MM.1S (cell line): ENCODE results near the gene NSMF.

ENCODE experiments used
- EZH2 ChIP-seq: fragments of 300-600 bp; sonication (generic); optimal IDR thresholded peaks from 2 replicates; pipeline ENCODE3; 2017; ENCODE audit warnings: low read depth, mild to moderate bottlenecking, antibody characterized with exemption, low read length, mixed read lengths
- EZH2phosphoT487 ChIP-seq: fragments of 300-600 bp; sonication (generic); IDR thresholded peaks from 2 replicates; pipeline ENCODE4 v1.6.1; 2018; ENCODE audit warnings: antibody characterized with exemption, low read length
- TF ChIP-seq, protein P1 (sequence below): fragments of 300-600 bp; sonication (generic); IDR thresholded peaks from 2 replicates; pipeline ENCODE4 v1.5.1; 2016; ENCODE audit warnings: antibody characterized with exemption, low read length, mixed read lengths

GRCh38 chr9:137457406-137458193, 1.5 kb downstream of the NSMF start:
- TF ChIP-seq, protein P1, sequence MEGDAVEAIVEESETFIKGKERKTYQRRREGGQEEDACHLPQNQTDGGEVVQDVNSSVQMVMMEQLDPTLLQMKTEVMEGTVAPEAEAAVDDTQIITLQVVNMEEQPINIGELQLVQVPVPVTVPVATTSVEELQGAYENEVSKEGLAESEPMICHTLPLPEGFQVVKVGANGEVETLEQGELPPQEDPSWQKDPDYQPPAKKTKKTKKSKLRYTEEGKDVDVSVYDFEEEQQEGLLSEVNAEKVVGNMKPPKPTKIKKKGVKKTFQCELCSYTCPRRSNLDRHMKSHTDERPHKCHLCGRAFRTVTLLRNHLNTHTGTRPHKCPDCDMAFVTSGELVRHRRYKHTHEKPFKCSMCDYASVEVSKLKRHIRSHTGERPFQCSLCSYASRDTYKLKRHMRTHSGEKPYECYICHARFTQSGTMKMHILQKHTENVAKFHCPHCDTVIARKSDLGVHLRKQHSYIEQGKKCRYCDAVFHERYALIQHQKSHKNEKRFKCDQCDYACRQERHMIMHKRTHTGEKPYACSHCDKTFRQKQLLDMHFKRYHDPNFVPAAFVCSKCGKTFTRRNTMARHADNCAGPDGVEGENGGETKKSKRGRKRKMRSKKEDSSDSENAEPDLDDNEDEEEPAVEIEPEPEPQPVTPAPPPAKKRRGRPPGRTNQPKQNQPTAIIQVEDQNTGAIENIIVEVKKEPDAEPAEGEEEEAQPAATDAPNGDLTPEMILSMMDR: no peak
- no peak for TF ChIP-seq EZH2phosphoT487
- TF ChIP-seq EZH2: no peak
